Small intestine (tissue), 7 donors: ENCODE data around the gene FNDC3B. TPM values are rescaled to one million over a fixed set of nuclear protein-coding genes. Genes with fewer than 3 reads are reported as not detected.

ENCODE experiments used
- DNase-seq, 2 donors: peaks; one replicate each; pipeline versions ENCODE4 v3.0.0 to v3.0.0-alpha.2; 2013
- FAIRE-seq: peaks from 2 replicates; lab custom pipeline; 2012; peaks lifted over from hg19 to GRCh38; lab: Jason Lieb, UNC
- H3K27ac ChIP-seq, 3 donors: one replicate each; pipeline ENCODE4 v1.5.1; 2013; ENCODE audit warnings: low read length in 2 of 3, mild to moderate bottlenecking in 2 of 3, control low read depth in 1 of 3, inconsistent platforms in 1 of 3, low read depth in 1 of 3, moderate library complexity in 1 of 3
- H3K27me3 ChIP-seq, 3 donors: one replicate each; pipeline ENCODE4 v1.6.1; 2013; ENCODE audit warnings: low read length in 3 of 3, inconsistent platforms in 1 of 3; ENCODE audit not compliant: control insufficient read depth in 3 of 3, insufficient read depth in 3 of 3
- H3K36me3 ChIP-seq, 3 donors: one replicate each; pipeline ENCODE4 v1.6.1; 2013; ENCODE audit warnings: low read length in 3 of 3, inconsistent platforms in 1 of 3, low read depth in 1 of 3, mild to moderate bottlenecking in 1 of 3, moderate library complexity in 1 of 3; ENCODE audit not compliant: control insufficient read depth in 3 of 3, insufficient read depth in 2 of 3
- H3K4me1 ChIP-seq, 3 donors: one replicate each; pipeline ENCODE4 v1.6.1; 2013; ENCODE audit warnings: low read length in 2 of 3, inconsistent platforms in 1 of 3, low read depth in 1 of 3, mild to moderate bottlenecking in 1 of 3, moderate library complexity in 1 of 3; ENCODE audit not compliant: control insufficient read depth in 3 of 3, insufficient read depth in 2 of 3
- H3K4me3 ChIP-seq, 3 donors: one replicate each; pipeline ENCODE4 v1.5.1; 2013; ENCODE audit warnings: low read length in 3 of 3, control low read depth in 1 of 3, inconsistent platforms in 1 of 3, low read depth in 1 of 3, mild to moderate bottlenecking in 1 of 3, moderate library complexity in 1 of 3
- H3K9me3 ChIP-seq, 2 donors: one replicate each; pipeline ENCODE4 v1.6.1; 2013; ENCODE audit warnings: low read depth in 1 of 2, low read length in 1 of 2; ENCODE audit not compliant: control insufficient read depth in 2 of 2, insufficient read depth in 1 of 2
- WGBS, 3 donors: extraction: QIAGEN DNeasy Blood & Tissue Kit; methylation state at CpG; one replicate each; pipeline ENCODE4 v1.1.7; 2013; 5-methylcytosine and 5-hydroxymethylcytosine counted together
- polyA plus RNA-seq, 4 donors: library from polyadenylated mRNA; stranded (reverse) in 3 of 4; unstranded in 1 of 4; fragments of 200-250 nt in 3 of 4; fragments of 120-200 nt in 1 of 4; gene quantifications; one replicate each; pipeline versions ENCODE4 v1.2.1 to v1.2.3, GENCODE V29; 2013
- donor health status: healthy with polysubstance abuse.
- donor health status: control.
- donor health status: control.
- donor health status: Bipolar disorder and iron deficiency.
- donor health status: healthy.

FNDC3B gene
- polyA plus RNA-seq, 4 donors: 6.0 to 24.7 (median 10.1) TPM

- Histone ChIP-seq H3K4me1 (peaks cover 5 to 39% (median 13%) of the 10 kb centered on the region in 3 donors), H3K27me3 (no peaks in the 10 kb centered on the region), H3K36me3 (peaks cover 0 to 4% (median 2%) of the 10 kb centered on the region in 3 donors), H3K4me3 (no peak overlapping the region), H3K9me3 (no peaks in the 10 kb centered on the region), H3K27ac (no peak overlapping the region)
- FAIRE-seq: no peak
- DNase-seq: no peak
- 80 to 98% (median 92%) methylated on average over 4 of the region's 4 CpGs for WGBS, 3 donors
Observed at GRCh38 chr3:172077197-172077757, 37.9 kb downstream of the FNDC3B start.

GRCh38 chr3:172078244-172078643 is 38.9 kb downstream of the FNDC3B start:
- H3K27me3 ChIP-seq: no peaks in the 10 kb centered on the region
- peaks cover 0 to 4% of the 10 kb centered on the region in 2 donors for H3K9me3 ChIP-seq
- H3K27ac ChIP-seq: peak overlapping the region in 2 of 3 donors; percentile 11 to 67
- no peak for FAIRE-seq
- peaks cover 3 to 29% (median 8%) of the 10 kb centered on the region in 3 donors for H3K4me1 ChIP-seq
- no peak for DNase-seq
- H3K4me3 ChIP-seq: no peak overlapping the region
- peaks cover 2 to 6% (median 4%) of the 10 kb centered on the region in 3 donors for H3K36me3 ChIP-seq
- 70 to 85% (median 82%) methylated on average over 4 of the region's 4 CpGs for WGBS, 3 donors

GRCh38 chr3:172078721-172079120 is 39.3 kb downstream of the FNDC3B start:
- FAIRE-seq (no peak), DNase-seq (peak; percentile 80 to 83)
- H3K9me3 ChIP-seq: peaks cover 0 to 5% of the 10 kb centered on the region in 2 donors
- H3K27ac ChIP-seq: peak overlapping the region; percentile 36 to 67 (median 41)
- H3K4me3 ChIP-seq: no peak overlapping the region
- H3K4me1 ChIP-seq: peaks cover 3 to 25% (median 8%) of the 10 kb centered on the region in 3 donors
- no peaks in the 10 kb centered on the region for H3K27me3 ChIP-seq
- peaks cover 3 to 7% (median 4%) of the 10 kb centered on the region in 3 donors for H3K36me3 ChIP-seq
- 31 to 65% (median 42%) methylated on average over 6 of the region's 6 CpGs for WGBS, 3 donors

- peaks cover 0 to 10% of the 10 kb centered on the region in 2 donors for H3K9me3 ChIP-seq
- no peak overlapping the region for H3K4me3 ChIP-seq
- H3K36me3 ChIP-seq: peaks cover 2 to 7% (median 5%) of the 10 kb centered on the region in 3 donors
- no peak for DNase-seq
- peak overlapping the region in 2 of 3 donors; percentile 41 to 67 for H3K27ac ChIP-seq
- no peak for FAIRE-seq
- 87 to 97% (median 90%) methylated on average over 3 of the region's 3 CpGs for WGBS, 3 donors
- H3K4me1 ChIP-seq: peaks cover 3 to 20% (median 8%) of the 10 kb centered on the region in 3 donors
- H3K27me3 ChIP-seq: no peaks in the 10 kb centered on the region
Observed at GRCh38 chr3:172079326-172079976, 40.1 kb downstream of the FNDC3B start.

DNA sequence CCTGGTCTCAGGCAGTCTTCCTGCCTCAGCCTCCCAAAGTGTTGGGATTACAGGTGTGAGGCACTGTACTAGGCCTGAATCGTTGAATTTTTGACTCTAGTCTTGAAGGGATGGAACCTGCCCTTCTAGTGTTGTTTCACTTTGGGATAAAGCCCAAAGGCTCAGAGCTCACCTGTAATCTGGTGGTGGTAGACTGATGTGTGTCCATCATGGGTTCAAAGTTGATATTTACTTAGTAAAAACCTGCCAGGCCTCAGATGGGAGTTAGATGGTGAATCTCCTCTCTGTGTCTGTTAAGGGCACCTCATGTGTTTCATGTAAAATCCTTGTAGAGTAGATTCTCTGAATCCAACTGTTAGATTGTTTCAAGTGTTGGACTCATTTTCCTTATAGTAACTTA is 41.1 kb downstream of the FNDC3B start:
- Histone ChIP-seq H3K36me3 (peaks cover 0 to 7% (median 5%) of the 10 kb centered on the region in 3 donors), H3K9me3 (peaks cover 0 to 10% of the 10 kb centered on the region in 2 donors), H3K4me3 (no peak overlapping the region), H3K4me1 (peaks cover 3 to 23% (median 8%) of the 10 kb centered on the region in 3 donors), H3K27me3 (no peaks in the 10 kb centered on the region), H3K27ac (no peak overlapping the region)
- WGBS, 3 donors: 65 to 86% (median 70%) methylated on average over 1 of the region's 1 CpG
- FAIRE-seq: no peak
- DNase-seq: no peak

DNA sequence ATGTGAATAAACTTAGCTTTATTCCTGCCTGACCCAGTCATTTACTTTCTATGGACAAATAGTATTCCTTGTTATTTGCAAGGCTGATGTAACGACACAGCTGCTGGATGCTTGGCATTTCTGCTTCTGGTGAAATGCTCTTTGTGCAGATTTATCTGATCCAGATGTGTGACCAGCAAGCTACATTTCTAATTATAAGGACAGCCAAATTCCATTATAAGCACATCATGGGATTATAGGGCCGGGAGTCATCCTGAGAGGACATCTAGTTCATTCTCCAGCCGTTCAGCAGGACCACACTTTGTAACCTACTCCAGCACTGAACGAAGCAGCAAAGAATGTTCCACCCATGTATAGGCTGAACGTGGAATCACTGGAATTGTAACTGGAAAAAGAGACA is 42.9 kb downstream of the FNDC3B start:
- H3K4me3 ChIP-seq: no peak overlapping the region
- H3K27me3 ChIP-seq: no peaks in the 10 kb centered on the region
- H3K27ac ChIP-seq: peak overlapping the region in 2 of 3 donors; percentile 31 to 82
- no peak for DNase-seq
- peaks cover 0 to 5% (median 5%) of the 10 kb centered on the region in 3 donors for H3K36me3 ChIP-seq
- no peak for FAIRE-seq
- WGBS, 3 donors: 64 to 90% (median 81%) methylated on average over 5 of the region's 5 CpGs
- peaks cover 0 to 10% of the 10 kb centered on the region in 2 donors for H3K9me3 ChIP-seq
- peaks cover 3 to 28% (median 12%) of the 10 kb centered on the region in 3 donors for H3K4me1 ChIP-seq

- no peak overlapping the region for H3K4me3 ChIP-seq
- DNase-seq (no peak), FAIRE-seq (no peak)
- H3K27me3 ChIP-seq: no peaks in the 10 kb centered on the region
- 91 to 96% (median 95%) methylated on average over 5 of the region's 5 CpGs for WGBS, 3 donors
- peaks cover 0 to 10% of the 10 kb centered on the region in 2 donors for H3K9me3 ChIP-seq
- peak overlapping the region in 2 of 3 donors; percentile 31 to 82 for H3K27ac ChIP-seq
- peaks cover 3 to 34% (median 17%) of the 10 kb centered on the region in 3 donors for H3K4me1 ChIP-seq
- H3K36me3 ChIP-seq: peaks cover 0 to 5% (median 5%) of the 10 kb centered on the region in 3 donors
Observed at GRCh38 chr3:172082820-172083513, 43.6 kb downstream of the FNDC3B start.

DNA sequence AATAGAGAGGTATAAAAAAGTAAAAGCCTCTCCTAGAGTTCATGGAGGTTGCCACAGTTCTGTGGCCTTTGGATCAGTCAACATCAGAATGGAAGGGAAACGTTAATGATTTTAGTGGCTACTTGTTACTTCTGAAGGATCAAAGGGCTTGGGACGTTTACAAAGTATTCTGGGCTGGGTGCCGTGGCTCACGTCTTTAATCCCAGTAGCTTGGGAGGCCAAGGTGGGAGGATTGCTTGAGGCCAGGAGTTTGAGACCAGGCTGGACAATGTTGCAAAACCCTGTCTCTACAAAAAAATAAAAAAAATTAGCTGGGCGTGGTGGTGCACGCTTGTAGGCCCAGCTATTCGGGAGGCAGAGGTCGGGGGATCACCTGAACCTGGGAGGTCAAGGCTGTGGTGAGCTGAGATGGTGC is 44.6 kb downstream of the FNDC3B start:
- no peak overlapping the region for H3K27ac ChIP-seq
- no peaks in the 10 kb centered on the region for H3K27me3 ChIP-seq
- FAIRE-seq (no peak), DNase-seq (peak in 1 of 2 donors; percentile 72)
- H3K9me3 ChIP-seq: peaks cover 0 to 10% of the 10 kb centered on the region in 2 donors
- 58 to 78% (median 62%) methylated on average over 8 of the region's 8 CpGs for WGBS, 3 donors
- H3K4me3 ChIP-seq: no peak overlapping the region
- H3K4me1 ChIP-seq: peaks cover 3 to 28% (median 16%) of the 10 kb centered on the region in 3 donors
- H3K36me3 ChIP-seq: peaks cover 0 to 5% (median 5%) of the 10 kb centered on the region in 3 donors
